Stimulated activated naive CD4-positive, alpha-beta T cell treated with Interleukin-2 at 50 U/mL for 16 hours (primary cell): ENCODE results near the gene ATP2A2.
"Not testable (repeated sequence)": the region's sequence is repeated elsewhere in the genome, so short reads cannot be mapped to it uniquely, and the experiment has no call there.

Experiments used
- DNase-seq: peaks from one replicate; lab custom pipeline; 2025; lab: John Stamatoyannopoulos, UW

ATP2A2 gene

GRCh38 chr12:110369992-110370391, 88.9 kb downstream of the ATP2A2 start:
- no peak for DNase-seq

GRCh38 chr12:110370732-110371231, 89.7 kb downstream of the ATP2A2 start:
- DNase-seq: no peak

- DNase-seq: no peak
Observed at GRCh38 chr12:110371408-110372055, 90.5 kb downstream of the ATP2A2 start.

- no peak for DNase-seq
Observed at GRCh38 chr12:110372056-110372425, 91.0 kb downstream of the ATP2A2 start.

- DNase-seq: no peak
Observed at GRCh38 chr12:110373025-110373424, 92.0 kb downstream of the ATP2A2 start.

GRCh38 chr12:110373425-110373824, 92.4 kb downstream of the ATP2A2 start:
- DNase-seq: no peak

- no peak for DNase-seq
Observed at GRCh38 chr12:110373962-110374611, 93.0 kb downstream of the ATP2A2 start.

GRCh38 chr12:110378131-110378790, 97.2 kb downstream of the ATP2A2 start:
- DNase-seq: not testable (repeated sequence)

- DNase-seq: no peak
Observed at GRCh38 chr12:110379197-110379596, 98.2 kb downstream of the ATP2A2 start.

GRCh38 chr12:110379631-110380030, 98.6 kb downstream of the ATP2A2 start:
- DNase-seq: no peak

GRCh38 chr12:110382683-110383082, 101.6 kb downstream of the ATP2A2 start:
- no peak for DNase-seq
